Central memory CD8-positive, alpha-beta T cell (primary cell): ENCODE measurements around the gene KCNAB2.

Experiments used
- ATAC-seq: fragments of 150-1000 bp; cut with Tn5 transposase; replicated peaks from 2 replicates; pipeline ENCODE4 v1.10.0; 2022; ENCODE audit warnings: mild to moderate bottlenecking, moderate FRiP score, moderate number of reproducible peaks; ENCODE audit not compliant: poor library complexity, severe bottlenecking; ENCODE audit errors: extremely low read depth
- DNase-seq, 2 donors: peaks; one replicate each; pipeline ENCODE4 v3.0.0; 2021; ENCODE audit warnings: low spot score in 2 of 2
- H3K27ac Mint-ChIP-seq: one replicate; pipeline ENCODE4 v1.8.0; 2022; ENCODE audit warnings: low read depth, mild to moderate bottlenecking, moderate library complexity, mixed read lengths
- H3K27me3 Mint-ChIP-seq: one replicate; pipeline ENCODE4 v1.8.0; 2022; ENCODE audit warnings: mixed read lengths
- H3K36me3 Mint-ChIP-seq: one replicate; pipeline ENCODE4 v1.8.0; 2022; ENCODE audit warnings: mild to moderate bottlenecking, moderate library complexity, mixed read lengths; ENCODE audit not compliant: insufficient read depth
- H3K4me1 Mint-ChIP-seq: one replicate; pipeline ENCODE4 v1.8.0; 2022; ENCODE audit warnings: mixed read lengths
- H3K4me3 Mint-ChIP-seq: one replicate; pipeline ENCODE4 v1.8.0; 2022; ENCODE audit warnings: mild to moderate bottlenecking, moderate library complexity, mixed read lengths
- H3K9me3 Mint-ChIP-seq: one replicate; pipeline ENCODE4 v1.8.0; 2022; ENCODE audit warnings: mixed read lengths

Gene KCNAB2

GRCh38 chr1:6133146-6133895 is 87.6 kb downstream of the KCNAB2 start:
- H3K27me3 Mint-ChIP-seq: peaks cover 7% of the 10 kb centered on the region
- H3K4me1 Mint-ChIP-seq: no peaks in the 10 kb centered on the region
- H3K36me3 Mint-ChIP-seq: no peaks in the 10 kb centered on the region
- no peak overlapping the region for H3K4me3 Mint-ChIP-seq
- no peaks in the 10 kb centered on the region for H3K9me3 Mint-ChIP-seq
- no peak overlapping the region for H3K27ac Mint-ChIP-seq
- no peak for DNase-seq
- no peak for ATAC-seq

GRCh38 chr1:6134206-6134605 is 88.5 kb downstream of the KCNAB2 start:
- ATAC-seq (no peak), DNase-seq (no peak)
- peaks cover 7% of the 10 kb centered on the region for H3K27me3 Mint-ChIP-seq
- no peak overlapping the region for H3K27ac Mint-ChIP-seq
- no peak overlapping the region for H3K4me3 Mint-ChIP-seq
- H3K36me3 Mint-ChIP-seq: no peaks in the 10 kb centered on the region
- no peaks in the 10 kb centered on the region for H3K4me1 Mint-ChIP-seq
- no peaks in the 10 kb centered on the region for H3K9me3 Mint-ChIP-seq

- ATAC-seq (no peak), DNase-seq (no peak)
- Mint-ChIP-seq H3K9me3 (no peaks in the 10 kb centered on the region), H3K27me3 (peaks cover 7% of the 10 kb centered on the region), H3K4me1 (no peaks in the 10 kb centered on the region), H3K27ac (no peak overlapping the region), H3K4me3 (no peak overlapping the region), H3K36me3 (no peaks in the 10 kb centered on the region)
These were observed 89.2 kb downstream of the KCNAB2 start for GRCh38 chr1:6134741-6135510.

- Mint-ChIP-seq H3K4me1 (no peaks in the 10 kb centered on the region), H3K36me3 (no peaks in the 10 kb centered on the region), H3K9me3 (no peaks in the 10 kb centered on the region), H3K4me3 (no peak overlapping the region), H3K27ac (peak overlapping the region; percentile 24), H3K27me3 (peaks cover 7% of the 10 kb centered on the region)
- ATAC-seq: no peak
- DNase-seq: no peak
These were observed 91.0 kb downstream of the KCNAB2 start for GRCh38 chr1:6136516-6137220.

GRCh38 chr1:6137758-6138157 is 92.1 kb downstream of the KCNAB2 start:
- no peaks in the 10 kb centered on the region for H3K36me3 Mint-ChIP-seq
- ATAC-seq (no peak), DNase-seq (no peak)
- H3K4me1 Mint-ChIP-seq: no peaks in the 10 kb centered on the region
- no peaks in the 10 kb centered on the region for H3K9me3 Mint-ChIP-seq
- peaks cover 7% of the 10 kb centered on the region for H3K27me3 Mint-ChIP-seq
- no peak overlapping the region for H3K27ac Mint-ChIP-seq
- H3K4me3 Mint-ChIP-seq: no peak overlapping the region

- Mint-ChIP-seq H3K27me3 (no peaks in the 10 kb centered on the region), H3K4me1 (no peaks in the 10 kb centered on the region), H3K4me3 (no peak overlapping the region), H3K27ac (no peak overlapping the region), H3K36me3 (no peaks in the 10 kb centered on the region), H3K9me3 (no peaks in the 10 kb centered on the region)
- DNase-seq: no peak
- ATAC-seq: no peak
These were observed 94.7 kb downstream of the KCNAB2 start for GRCh38 chr1:6140413-6140812.

GRCh38 chr1:6141592-6141991 is 95.9 kb downstream of the KCNAB2 start:
- Mint-ChIP-seq H3K27ac (no peak overlapping the region), H3K27me3 (peaks cover 7% of the 10 kb centered on the region), H3K36me3 (no peaks in the 10 kb centered on the region), H3K4me1 (no peaks in the 10 kb centered on the region), H3K4me3 (no peak overlapping the region), H3K9me3 (no peaks in the 10 kb centered on the region)
- no peak for DNase-seq
- ATAC-seq: no peak

GRCh38 chr1:6142036-6142621 is 96.4 kb downstream of the KCNAB2 start:
- Mint-ChIP-seq H3K4me1 (no peaks in the 10 kb centered on the region), H3K36me3 (no peaks in the 10 kb centered on the region), H3K27ac (no peak overlapping the region), H3K4me3 (no peak overlapping the region), H3K9me3 (no peaks in the 10 kb centered on the region), H3K27me3 (peaks cover 7% of the 10 kb centered on the region)
- no peak for ATAC-seq
- no peak for DNase-seq

- Mint-ChIP-seq H3K4me3 (no peak overlapping the region), H3K36me3 (no peaks in the 10 kb centered on the region), H3K27ac (no peak overlapping the region), H3K4me1 (no peaks in the 10 kb centered on the region), H3K27me3 (peaks cover 7% of the 10 kb centered on the region), H3K9me3 (no peaks in the 10 kb centered on the region)
- DNase-seq: no peak
- no peak for ATAC-seq
These were observed 97.0 kb downstream of the KCNAB2 start for GRCh38 chr1:6142734-6143133.

GRCh38 chr1:6143395-6143794 is 97.7 kb downstream of the KCNAB2 start:
- H3K27ac Mint-ChIP-seq: no peak overlapping the region
- H3K27me3 Mint-ChIP-seq: peaks cover 13% of the 10 kb centered on the region
- ATAC-seq (no peak), DNase-seq (no peak)
- no peak overlapping the region for H3K4me3 Mint-ChIP-seq
- no peaks in the 10 kb centered on the region for H3K9me3 Mint-ChIP-seq
- H3K4me1 Mint-ChIP-seq: peaks cover 3% of the 10 kb centered on the region
- H3K36me3 Mint-ChIP-seq: no peaks in the 10 kb centered on the region

- no peaks in the 10 kb centered on the region for H3K36me3 Mint-ChIP-seq
- no peak overlapping the region for H3K27ac Mint-ChIP-seq
- no peaks in the 10 kb centered on the region for H3K9me3 Mint-ChIP-seq
- peaks cover 5% of the 10 kb centered on the region for H3K4me1 Mint-ChIP-seq
- no peak overlapping the region for H3K4me3 Mint-ChIP-seq
- ATAC-seq (no peak), DNase-seq (no peak)
- peaks cover 14% of the 10 kb centered on the region for H3K27me3 Mint-ChIP-seq
These were observed 98.5 kb downstream of the KCNAB2 start for GRCh38 chr1:6144175-6144574.

- H3K27ac Mint-ChIP-seq: no peak overlapping the region
- H3K4me3 Mint-ChIP-seq: no peak overlapping the region
- DNase-seq (no peak), ATAC-seq (no peak)
- H3K4me1 Mint-ChIP-seq: peaks cover 5% of the 10 kb centered on the region
- no peaks in the 10 kb centered on the region for H3K36me3 Mint-ChIP-seq
- H3K27me3 Mint-ChIP-seq: peaks cover 14% of the 10 kb centered on the region
- no peaks in the 10 kb centered on the region for H3K9me3 Mint-ChIP-seq
These were observed 99.1 kb downstream of the KCNAB2 start for GRCh38 chr1:6144647-6145395.
